Measurements from ENCODE around the gene TRIM29.
A peak's percentile ranks its signal among the peaks of the same experiment; 100 is the strongest.

Gene TRIM29

GRCh38 chr11:120139316-120140069 lies 1.6 kb upstream of the TRIM29 start:
- DNase-seq (ENCODE audit: low spot score) = no peak

GRCh38 chr11:120137187-120137610 lies 714 bp downstream of the TRIM29 start:
- no peak for DNase-seq (ENCODE audit: low spot score)

GRCh38 chr11:120136356-120136755 lies 1.6 kb downstream of the TRIM29 start:
- DNase-seq (ENCODE audit: low spot score) = no peak

GRCh38 chr11:120135838-120136237 lies 2.1 kb downstream of the TRIM29 start:
- no peak for DNase-seq (ENCODE audit: low spot score)

- DNase-seq (ENCODE audit: low spot score) = no peak
Observed at GRCh38 chr11:120134931-120135228, 3.0 kb downstream of the TRIM29 start.

GRCh38 chr11:120134106-120134930 lies 3.6 kb downstream of the TRIM29 start:
- DNase-seq (ENCODE audit: low spot score) = no peak

- DNase-seq (ENCODE audit: low spot score) = no peak
Observed at GRCh38 chr11:120133216-120134105, 4.5 kb downstream of the TRIM29 start.

GRCh38 chr11:120132645-120133185 lies 5.2 kb downstream of the TRIM29 start:
- no peak for DNase-seq (ENCODE audit: low spot score)

GRCh38 chr11:120131941-120132644 lies 5.8 kb downstream of the TRIM29 start:
- no peak for DNase-seq (ENCODE audit: low spot score)

- no peak for DNase-seq (ENCODE audit: low spot score)
Observed at GRCh38 chr11:120130991-120131760, 6.7 kb downstream of the TRIM29 start.

- DNase-seq (ENCODE audit: low spot score) = no peak
Observed at GRCh38 chr11:120130176-120130980, 7.5 kb downstream of the TRIM29 start.

- DNase-seq (ENCODE audit: low spot score) = no peak
Observed at GRCh38 chr11:120129570-120129969, 8.3 kb downstream of the TRIM29 start.

- peak; percentile 22 for DNase-seq (ENCODE audit: low spot score)
Observed at GRCh38 chr11:120128392-120129119, 9.4 kb downstream of the TRIM29 start.

- DNase-seq (ENCODE audit: low spot score) = no peak
Observed at GRCh38 chr11:120127236-120127635, 10.7 kb downstream of the TRIM29 start.

- no peak for DNase-seq (ENCODE audit: low spot score)
Observed at GRCh38 chr11:120126620-120127019, 11.3 kb downstream of the TRIM29 start.

GRCh38 chr11:120125509-120125908 lies 12.4 kb downstream of the TRIM29 start:
- DNase-seq (ENCODE audit: low spot score) = no peak

GRCh38 chr11:120125024-120125423 lies 12.9 kb downstream of the TRIM29 start:
- DNase-seq (ENCODE audit: low spot score) = peak; percentile 3

GRCh38 chr11:120124355-120124754 lies 13.6 kb downstream of the TRIM29 start:
- DNase-seq (ENCODE audit: low spot score) = no peak

GRCh38 chr11:120123946-120124345 lies 14.0 kb downstream of the TRIM29 start:
- no peak for DNase-seq (ENCODE audit: low spot score)

All from cerebellar cortex (tissue), 1 donor.